Endothelial cell of umbilical vein (primary cell): ENCODE measurements around the gene IQSEC3. TPM values are rescaled to one million over a fixed set of nuclear protein-coding genes. Genes with fewer than 3 reads are reported as not detected.

Source experiments
- BruUV-seq: library from RNA; stranded (reverse); fragments of 400-500 nt; replicated peaks from 2 replicates; lab custom pipeline; 2021; lab: Mats Ljungman, UMichigan
- CTCF ChIA-PET: fragments of 300-600, 350-600 bp; sonication (Branson Sonifier 250); formaldehyde crosslinking; loops from one replicate; lab custom pipeline; 2021; ENCODE audit warnings: antibody characterized with exemption, inconsistent platforms; lab: Charles Lee
- POLR2A ChIA-PET: fragments of 300-600, 350-600 bp; sonication (Branson Sonifier 250); formaldehyde crosslinking; loops from one replicate; lab custom pipeline; 2021; ENCODE audit warnings: antibody characterized with exemption, inconsistent platforms; lab: Charles Lee
- DNase-seq: peaks from one replicate; pipeline ENCODE4 v3.0.0-alpha.2; 2011; ENCODE audit warnings: low read depth, low spot score
- FAIRE-seq: peaks from 2 replicates; lab custom pipeline; 2011; peaks lifted over from hg19 to GRCh38; lab: Jason Lieb, UNC
- H2AFZ ChIP-seq: 2 replicates; pipeline ENCODE4 v1.6.0; 2012; ENCODE audit warnings: low read depth, low read length, control low read depth, inconsistent platforms
- H3K27ac ChIP-seq: 2 replicates; pipeline ENCODE4 v1.5.1; 2011; ENCODE audit warnings: low read depth, mild to moderate bottlenecking, control low read depth, low read length, moderate library complexity; ENCODE audit not compliant: insufficient read depth
- H3K27me3 ChIP-seq, 2 experiments: 2 replicates each; pipeline versions ENCODE4 v1.6.0 to v1.6.1; 2011; ENCODE audit warnings: low read length in 2 of 2, mixed read lengths in 1 of 2; ENCODE audit not compliant: control insufficient read depth in 2 of 2, insufficient read depth in 2 of 2
- H3K36me3 ChIP-seq, 2 experiments: 2 replicates in 1 of 2; 3 replicates in 1 of 2; pipeline ENCODE4 v1.5.1; 2011; ENCODE audit warnings: low read length in 2 of 2, mild to moderate bottlenecking in 1 of 2, moderate library complexity in 1 of 2; ENCODE audit not compliant: control insufficient read depth in 2 of 2, insufficient read depth in 2 of 2; ENCODE audit errors: extremely low read depth in 1 of 2
- H3K4me1 ChIP-seq: 3 replicates; pipeline ENCODE4 v1.5.1; 2011; ENCODE audit warnings: mild to moderate bottlenecking, low read length; ENCODE audit not compliant: control insufficient read depth, insufficient read depth; ENCODE audit errors: extremely low read depth
- H3K4me2 ChIP-seq: 2 replicates; pipeline ENCODE4 v1.6.1; 2011; ENCODE audit warnings: low read length, control low read depth, mixed read lengths; ENCODE audit not compliant: insufficient read depth
- H3K4me3 ChIP-seq, 3 experiments: fragments of 200-600 bp in 1 of 3; sonication (generic), shearing (Covaris generic) in 1 of 3; replicated peaks in 1 of 3; 2 replicates each; pipeline ENCODE4 v1.5.1; 2011 to 2016; ENCODE audit warnings: control low read depth in 3 of 3, low read length in 3 of 3, mild to moderate bottlenecking in 2 of 3, inconsistent platforms in 1 of 3, low read depth in 1 of 3, moderate library complexity in 1 of 3; ENCODE audit not compliant: insufficient read depth in 1 of 3
- H3K79me2 ChIP-seq: 2 replicates; pipeline ENCODE4 v1.6.0; 2012; ENCODE audit warnings: low read length, inconsistent platforms; ENCODE audit not compliant: control insufficient read depth, insufficient read depth
- H3K9ac ChIP-seq: replicated peaks from 2 replicates; pipeline ENCODE3; 2011; ENCODE audit warnings: low read length, control low read depth; ENCODE audit not compliant: insufficient read depth; ENCODE audit errors: extremely low read depth
- H3K9me1 ChIP-seq: replicated peaks from 3 replicates; pipeline ENCODE4 v1.6.0; 2011; ENCODE audit warnings: mild to moderate bottlenecking, low read length; ENCODE audit not compliant: control insufficient read depth, insufficient read depth; ENCODE audit errors: extremely low read depth
- H3K9me3 ChIP-seq: replicated peaks from 2 replicates; pipeline ENCODE4 v1.5.1; 2012; ENCODE audit warnings: low read length, inconsistent platforms; ENCODE audit not compliant: control insufficient read depth, insufficient read depth
- H4K20me1 ChIP-seq: replicated peaks from 2 replicates; pipeline ENCODE3; 2011; ENCODE audit warnings: mild to moderate bottlenecking, low read length; ENCODE audit not compliant: control insufficient read depth, insufficient read depth; ENCODE audit errors: extremely low read depth
- CTCF ChIP-seq, 2 donors: IDR thresholded peaks; 1 replicate in 1 of 2; 2 replicates in 1 of 2; pipeline ENCODE4 v1.5.1; 2011; ENCODE audit warnings: low read length in 2 of 2, mild to moderate bottlenecking in 2 of 2, moderate library complexity in 2 of 2, control low read depth in 1 of 2, inconsistent platforms in 1 of 2, low read depth in 1 of 2; ENCODE audit not compliant: insufficient read depth in 1 of 2; ENCODE audit errors: extremely low read depth in 1 of 2
- EZH2 ChIP-seq: IDR thresholded peaks from 2 replicates; pipeline ENCODE4 v1.6.1; 2012; ENCODE audit warnings: borderline replicate concordance, low read depth, mild to moderate bottlenecking, moderate library complexity, low read length, inconsistent platforms; ENCODE audit not compliant: severe bottlenecking
- FOS ChIP-seq: IDR thresholded peaks from 2 replicates; pipeline ENCODE4 v1.6.1; 2011; ENCODE audit warnings: mild to moderate bottlenecking, low read length, moderate library complexity, borderline replicate concordance; ENCODE audit not compliant: insufficient read depth
- GATA2 ChIP-seq: IDR thresholded peaks from 2 replicates; pipeline ENCODE4 v1.7.0; 2011; ENCODE audit warnings: low read depth, mild to moderate bottlenecking, moderate library complexity, mixed read lengths, low read length; ENCODE audit not compliant: insufficient read length, insufficient read depth
- JUN ChIP-seq: IDR thresholded peaks from 2 replicates; pipeline ENCODE4 v1.6.1; 2011; ENCODE audit warnings: borderline replicate concordance, low read depth; ENCODE audit not compliant: insufficient read length, insufficient read depth
- MAX ChIP-seq: IDR thresholded peaks from 2 replicates; pipeline ENCODE4 v1.6.1; 2011; ENCODE audit not compliant: insufficient read depth, insufficient read length
- MYC ChIP-seq: IDR thresholded peaks from one replicate; pipeline ENCODE4 v1.6.1; 2011; ENCODE audit warnings: mild to moderate bottlenecking, low read depth, low read length
- POLR2A ChIP-seq: IDR thresholded peaks from 2 replicates; pipeline ENCODE4 v1.6.1; 2012; ENCODE audit warnings: low read depth, mild to moderate bottlenecking, control low read depth, low read length
- POLR2AphosphoS5 ChIP-seq: IDR thresholded peaks from 2 replicates; pipeline ENCODE4 v1.6.1; 2012; ENCODE audit warnings: low read depth, mild to moderate bottlenecking, control low read depth, low read length, moderate library complexity; ENCODE audit not compliant: insufficient read depth
- dilution Hi-C: fragments of 300-500 bp; cut with MboI; formaldehyde crosslinking; loops from one replicate; pipeline ENCODE4 v1.15.0; 2019; ENCODE audit warnings: low sequenced_read_pairs; ENCODE audit not compliant: extremely low pct_ligation_motif_present
- intact Hi-C: fragments of 100-400 bp; cut with micrococcal nuclease; formaldehyde crosslinking; loops from one replicate; pipeline ENCODE4 v1.10.0; 2022
- polyA plus RNA-seq, 4 experiments: library from polyadenylated mRNA; depleted of rRNA in 3 of 4; stranded (reverse) in 3 of 4; unstranded in 1 of 4; fragments of >200 nt; gene quantifications; 2 replicates each; pipeline versions ENCODE4 v1.2.1 to v1.2.3, GENCODE V29; 2011 to 2012; ENCODE audit warnings: missing spikeins in 1 of 4
- total RNA-seq: library from RNA; stranded (reverse); gene quantifications from 2 replicates; pipeline ENCODE4 v1.2.3, GENCODE V29; 2021

The IQSEC3 gene
- total and polyA plus RNA-seq, 2 donors (not counting 3 experiments of a cell fraction or from before 2014, with no cell fraction given), result not detected

- Histone ChIP-seq H3K9me1 (no peaks in the 10 kb centered on the region), H3K27me3 (no peaks in the 10 kb centered on the region), H3K27ac (no peak overlapping the region), H3K4me2 (no peak overlapping the region), H3K4me3 (no peak overlapping the region), H2AFZ (no peak overlapping the region), H3K36me3 (no peaks in the 10 kb centered on the region), H3K4me1 (no peaks in the 10 kb centered on the region), H3K79me2 (no peaks in the 10 kb centered on the region), H3K9me3 (no peaks in the 10 kb centered on the region), H3K9ac (no peak overlapping the region), H4K20me1 (no peaks in the 10 kb centered on the region)
- FAIRE-seq (no peak), DNase-seq (no peak)
- TF ChIP-seq CTCF (IDR thresholded peaks at IDR 0.05; ENCODE audit: extremely low read depth in 1 of 2, insufficient read depth in 1 of 2, low read depth in 1 of 2, low read length in 2 of 2), result no peak
- TF ChIP-seq GATA2, result no peak
- TF ChIP-seq EZH2, result no peak
- no peak for TF ChIP-seq POLR2A
- no peak for TF ChIP-seq JUN
- no peak for TF ChIP-seq FOS
- TF ChIP-seq POLR2AphosphoS5, result no peak
- TF ChIP-seq MAX, result no peak
- TF ChIP-seq MYC, result no peak
- intact Hi-C loops, result no loop called here
- dilution Hi-C loops, result no loop called here
- CTCF ChIA-PET, result no interaction called here
- POLR2A ChIA-PET, result no interaction called here
- no TSS peak for BruUV-seq
Measured at GRCh38 chr12:129001-129400, 62.4 kb downstream of the IQSEC3 start.
